ENCODE measurements around the gene DLG3. TPM values are rescaled to one million over a fixed set of nuclear protein-coding genes. Genes with fewer than 3 reads are reported as not detected.

The DLG3 gene
- total RNA-seq, 1 experiment from 2014 or later: 5.9 TPM

GRCh38 chrX:70437921-70438665, 6.5 kb upstream of the DLG3 start:
- DNase-seq (ENCODE audit: low read depth): peak; percentile 22

- peak; percentile 52 for DNase-seq (ENCODE audit: low read depth)
Measured at GRCh38 chrX:70439016-70439415, 5.6 kb upstream of the DLG3 start.

- DNase-seq (ENCODE audit: low read depth): no peak
Measured at GRCh38 chrX:70442224-70442623, 2.4 kb upstream of the DLG3 start.

- DNase-seq (ENCODE audit: low read depth): no peak
Measured at GRCh38 chrX:70444946-70445656, 466 bp downstream of the DLG3 start.

GRCh38 chrX:70445951-70446350, 1.3 kb downstream of the DLG3 start:
- no peak for DNase-seq (ENCODE audit: low read depth)

- DNase-seq (ENCODE audit: low read depth): no peak
Measured at GRCh38 chrX:70446380-70447350, 2.0 kb downstream of the DLG3 start.

GRCh38 chrX:70449457-70449966, 4.9 kb downstream of the DLG3 start:
- DNase-seq (ENCODE audit: low read depth): no peak

- peak; percentile 60 for DNase-seq (ENCODE audit: low read depth)
Measured at GRCh38 chrX:70452143-70452733, 7.6 kb downstream of the DLG3 start.

GRCh38 chrX:70453024-70453618, 8.5 kb downstream of the DLG3 start:
- DNase-seq (ENCODE audit: low read depth): no peak

- DNase-seq (ENCODE audit: low read depth): peak; percentile 36
Measured at GRCh38 chrX:70454441-70455365, 10.1 kb downstream of the DLG3 start.

- no peak for DNase-seq (ENCODE audit: low read depth)
Measured at GRCh38 chrX:70455366-70456202, 10.9 kb downstream of the DLG3 start.

- no peak for DNase-seq (ENCODE audit: low read depth)
Measured at GRCh38 chrX:70456256-70456655, 11.6 kb downstream of the DLG3 start.

GRCh38 chrX:70461026-70461425, 16.4 kb downstream of the DLG3 start:
- DNase-seq (ENCODE audit: low read depth): no peak

GRCh38 chrX:70464051-70464450, 19.4 kb downstream of the DLG3 start:
- DNase-seq (ENCODE audit: low read depth): no peak

GRCh38 chrX:70466968-70467367, 22.3 kb downstream of the DLG3 start:
- no peak for DNase-seq (ENCODE audit: low read depth)

GRCh38 chrX:70468709-70469108, 24.1 kb downstream of the DLG3 start:
- DNase-seq (ENCODE audit: low read depth): no peak

- peak; percentile 31 for DNase-seq (ENCODE audit: low read depth)
Measured at GRCh38 chrX:70470850-70471289, 26.2 kb downstream of the DLG3 start.

GRCh38 chrX:70476166-70476933, 31.7 kb downstream of the DLG3 start:
- DNase-seq (ENCODE audit: low read depth): no peak

Measured in Daoy (cell line).